Activated T-helper 1 cell treated with anti-CD3 and anti-CD28 coated beads, Interleukin-12 subunit alpha, Interleukin-12 subunit beta, Interleukin-2, Interleukin-4 antibody, amounts not matched to agents 30 ng/mL and 10 ng/mL and 1 ng/mL, durations not matched to agents 14 hours and 24 hours and 36 hours (primary cell): Measurements from ENCODE around the gene PDE6G. TPM values are rescaled to one million over a fixed set of nuclear protein-coding genes. Genes with fewer than 3 reads are reported as not detected.

Source experiments
- total RNA-seq: library from RNA; stranded (reverse); gene quantifications from 2 replicates; pipeline ENCODE4 v1.2.3, GENCODE V29; 2022

The PDE6G gene
- total RNA-seq, 1 donor from 2014 or later: 5.8 TPM

Other genes with a start within 250 kb of the PDE6G start
- 3,516 TPM in 2 replicates for gene ACTG1, start 143.7 kb downstream of the PDE6G start, total RNA-seq
- 0.52 and 0.64 TPM in 2 replicates for gene FSCN2, start 128.2 kb downstream of the PDE6G start, total RNA-seq
- 69.2 and 69.5 TPM in 2 replicates for gene FAAP100, start 104.2 kb downstream of the PDE6G start, total RNA-seq
- 138 and 157 TPM in 2 replicates for gene NPLOC4, start 19.4 kb downstream of the PDE6G start, total RNA-seq
- gene TSPAN10, start 19.3 kb downstream of the PDE6G start, total RNA-seq: 0.21 and 0.66 TPM in 2 replicates
- 54.3 and 57.5 TPM in 2 replicates for gene OXLD1, start 10.1 kb upstream of the PDE6G start, total RNA-seq
- 59.3 and 62.1 TPM in 2 replicates for gene CCDC137, start 10.2 kb upstream of the PDE6G start, total RNA-seq
- 37.6 and 40.0 TPM in 2 replicates for gene ARL16, start 27.3 kb upstream of the PDE6G start, total RNA-seq
- gene HGS, start 27.5 kb upstream of the PDE6G start, total RNA-seq: 133 and 144 TPM in 2 replicates
- 232 TPM in 2 replicates for gene MRPL12, start 46.8 kb upstream of the PDE6G start, total RNA-seq
- 45.7 and 49.6 TPM in 2 replicates for gene SLC25A10, start 55.7 kb upstream of the PDE6G start, total RNA-seq
- gene GCGR, start 147.6 kb upstream of the PDE6G start, total RNA-seq: not detected in 2 replicates
- gene MCRIP1, start 176.7 kb upstream of the PDE6G start, total RNA-seq: 56.0 and 62.3 TPM in 2 replicates
- not detected in 2 replicates for gene PPP1R27, start 178.5 kb upstream of the PDE6G start, total RNA-seq
- gene P4HB, start 204.0 kb upstream of the PDE6G start, total RNA-seq: 477 and 487 TPM in 2 replicates
- 701 and 705 TPM in 2 replicates for gene ARHGDIA, start 214.8 kb upstream of the PDE6G start, total RNA-seq
- gene ALYREF, start 235.0 kb upstream of the PDE6G start, total RNA-seq: 241 and 249 TPM in 2 replicates
- gene ANAPC11, start 235.2 kb upstream of the PDE6G start, total RNA-seq: 123 and 124 TPM in 2 replicates
- 0.24 and 0.31 TPM in 2 replicates for gene NPB, start 245.7 kb upstream of the PDE6G start, total RNA-seq